ENCODE measurements around the gene GASK1B. TPM values are rescaled to one million over a fixed set of nuclear protein-coding genes. Genes with fewer than 3 reads are reported as not detected.
A peak's percentile ranks its signal among the peaks of the same experiment; 100 is the strongest.

The GASK1B gene
- total RNA-seq, 2 experiments from 2014 or later: 0.25 to 5.1 TPM

GRCh38 chr4:158193171-158193749 is 20.4 kb upstream of the GASK1B start:
- H3K79me2 ChIP-seq (ENCODE audit: insufficient read depth, low read depth, low read length): no peaks in the 10 kb centered on the region
- no peaks in the 10 kb centered on the region for H3K4me1 ChIP-seq (ENCODE audit: insufficient read depth, low read length, poor library complexity, severe bottlenecking)
- DNase-seq (ENCODE audit: low spot score): peak; percentile 13
- H3K9me3 ChIP-seq (ENCODE audit: low read length): no peaks in the 10 kb centered on the region
- no peak overlapping the region for H3K4me3 ChIP-seq (ENCODE audit: low read depth, low read length, poor library complexity, severe bottlenecking)
- BruUV-seq (replicated peaks): no TSS peak
- no peaks in the 10 kb centered on the region for H4K20me1 ChIP-seq (ENCODE audit: insufficient read depth, low read length)
- CTCF ChIA-PET (ENCODE audit: unreplicated experiment): no interaction called here
- POLR2A ChIA-PET: interaction anchor here (1.1 kb wide), 1 partner anchor 27 kb away, joined by 3 read pairs; no protein-coding TSS in a partner anchor
- no peak overlapping the region for H3K27ac ChIP-seq (ENCODE audit: low read depth, low read length, poor library complexity, severe bottlenecking)
- H2AFZ ChIP-seq (ENCODE audit: low read length): no peak overlapping the region
- H3K36me3 ChIP-seq (ENCODE audit: insufficient read depth, low read length): no peaks in the 10 kb centered on the region
- intact Hi-C loops (cut with micrococcal nuclease; ENCODE audit: unreplicated experiment): loop anchor here (5.0 kb wide), 1 partner anchor 64 kb away; no protein-coding TSS in a partner anchor
- H3K9me2 ChIP-seq (ENCODE audit: insufficient read depth, low read length): no peaks in the 10 kb centered on the region
- H3K4me2 ChIP-seq (ENCODE audit: low read length): no peak overlapping the region
- TF ChIP-seq CTCF (conservative IDR thresholded peaks at IDR 0.05; ENCODE audit: low read length) (peak; percentile 72), EZH2phosphoT487 (IDR thresholded peaks at IDR 0.05; ENCODE audit: borderline replicate concordance, low read depth, low read length) (no peak)

DNA sequence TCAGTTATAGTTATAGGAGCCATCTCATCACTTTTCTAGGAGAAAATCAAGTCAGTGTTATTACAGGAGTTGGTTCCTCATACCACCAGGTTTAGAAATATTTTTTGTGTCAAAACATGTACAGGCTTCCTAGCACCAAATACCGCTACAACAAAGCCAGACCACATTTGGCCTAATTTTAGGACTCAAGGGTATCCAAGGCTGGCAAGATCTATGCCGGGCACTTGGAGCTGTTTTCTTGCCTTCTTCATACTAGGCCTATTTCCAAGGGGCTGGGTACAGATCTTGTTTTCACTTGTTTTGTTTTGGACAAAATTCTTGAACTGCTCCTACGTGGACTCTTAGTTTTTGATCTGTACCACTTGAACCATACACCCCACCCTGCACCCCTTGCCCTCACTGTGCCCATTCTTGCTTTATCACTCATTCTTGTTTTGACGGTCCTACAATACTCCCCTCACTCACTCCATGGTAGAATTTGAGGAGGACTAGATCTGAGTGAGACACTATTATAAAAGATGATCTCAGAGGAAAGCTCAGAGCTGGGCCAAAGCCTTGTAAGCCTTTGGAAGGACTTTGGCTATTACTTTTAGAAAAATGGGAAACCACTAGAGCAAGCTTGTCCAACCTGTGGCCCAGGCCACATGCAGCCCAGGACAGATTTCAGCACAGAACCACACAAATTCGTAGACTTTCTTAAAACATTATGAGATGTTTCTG is 19.8 kb upstream of the GASK1B start:
- H3K27ac ChIP-seq (ENCODE audit: low read depth, low read length, poor library complexity, severe bottlenecking): no peak overlapping the region
- CTCF ChIA-PET (ENCODE audit: unreplicated experiment): no interaction called here
- POLR2A ChIA-PET: interaction anchor here (0.6 to 1.1 kb wide), 2 partner anchors 10 to 27 kb away, joined by 3 read pairs; no protein-coding TSS in a partner anchor
- H3K9me3 ChIP-seq (ENCODE audit: low read length): no peaks in the 10 kb centered on the region
- no TSS peak for BruUV-seq (replicated peaks)
- H3K4me1 ChIP-seq (ENCODE audit: insufficient read depth, low read length, poor library complexity, severe bottlenecking): no peaks in the 10 kb centered on the region
- no peak overlapping the region for H2AFZ ChIP-seq (ENCODE audit: low read length)
- no peaks in the 10 kb centered on the region for H3K36me3 ChIP-seq (ENCODE audit: insufficient read depth, low read length)
- intact Hi-C loops (cut with micrococcal nuclease; ENCODE audit: unreplicated experiment): loop anchor here (5.0 kb wide), 1 partner anchor 65 kb away; no protein-coding TSS in a partner anchor
- no peaks in the 10 kb centered on the region for H3K9me2 ChIP-seq (ENCODE audit: insufficient read depth, low read length)
- H3K79me2 ChIP-seq (ENCODE audit: insufficient read depth, low read depth, low read length): no peaks in the 10 kb centered on the region
- no peak for TF ChIP-seq EZH2phosphoT487 (IDR thresholded peaks at IDR 0.05; ENCODE audit: borderline replicate concordance, low read depth, low read length)
- no peak for TF ChIP-seq CTCF (conservative IDR thresholded peaks at IDR 0.05; ENCODE audit: low read length)
- H3K4me2 ChIP-seq (ENCODE audit: low read length): no peak overlapping the region
- H4K20me1 ChIP-seq (ENCODE audit: insufficient read depth, low read length): no peaks in the 10 kb centered on the region
- DNase-seq (ENCODE audit: low spot score): no peak
- H3K4me3 ChIP-seq (ENCODE audit: low read depth, low read length, poor library complexity, severe bottlenecking): no peak overlapping the region

DNA sequence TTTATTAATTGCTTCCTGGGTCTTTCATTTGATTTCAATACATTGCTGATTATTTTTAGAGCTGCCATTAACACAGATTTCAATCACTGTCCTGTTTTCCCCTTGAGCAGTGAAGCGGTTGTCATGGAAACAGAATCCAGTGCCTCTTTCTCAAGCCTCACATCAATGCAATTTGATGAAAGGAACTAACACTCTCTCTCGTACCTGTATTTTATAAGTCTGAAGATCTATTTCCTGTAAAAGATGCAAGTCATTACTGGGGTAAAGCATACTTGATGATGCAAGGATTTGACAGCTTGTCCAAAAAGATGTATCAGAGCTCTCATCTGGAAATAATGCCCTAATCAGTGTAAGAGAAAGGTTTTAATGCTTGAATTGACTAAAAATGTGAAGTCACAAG is 17.9 kb upstream of the GASK1B start:
- no peaks in the 10 kb centered on the region for H4K20me1 ChIP-seq (ENCODE audit: insufficient read depth, low read length)
- H3K79me2 ChIP-seq (ENCODE audit: insufficient read depth, low read depth, low read length): no peaks in the 10 kb centered on the region
- TF ChIP-seq CTCF (conservative IDR thresholded peaks at IDR 0.05; ENCODE audit: low read length) (no peak), EZH2phosphoT487 (IDR thresholded peaks at IDR 0.05; ENCODE audit: borderline replicate concordance, low read depth, low read length) (no peak)
- no peak for DNase-seq (ENCODE audit: low spot score)
- no peaks in the 10 kb centered on the region for H3K9me3 ChIP-seq (ENCODE audit: low read length)
- H2AFZ ChIP-seq (ENCODE audit: low read length): no peak overlapping the region
- H3K4me1 ChIP-seq (ENCODE audit: insufficient read depth, low read length, poor library complexity, severe bottlenecking): no peaks in the 10 kb centered on the region
- no peak overlapping the region for H3K27ac ChIP-seq (ENCODE audit: low read depth, low read length, poor library complexity, severe bottlenecking)
- no peak overlapping the region for H3K4me3 ChIP-seq (ENCODE audit: low read depth, low read length, poor library complexity, severe bottlenecking)
- POLR2A ChIA-PET: interaction anchor here (1.0 to 1.4 kb wide), 2 partner anchors 8 to 19 kb away, joined by 4 to 5 read pairs; no protein-coding TSS in a partner anchor
- H3K4me2 ChIP-seq (ENCODE audit: low read length): no peak overlapping the region
- intact Hi-C loops (cut with micrococcal nuclease; ENCODE audit: unreplicated experiment): loop anchor here (5.0 kb wide), 1 partner anchor 67 kb away; no protein-coding TSS in a partner anchor
- no TSS peak for BruUV-seq (replicated peaks)
- H3K36me3 ChIP-seq (ENCODE audit: insufficient read depth, low read length): no peaks in the 10 kb centered on the region
- CTCF ChIA-PET (ENCODE audit: unreplicated experiment): no interaction called here
- no peaks in the 10 kb centered on the region for H3K9me2 ChIP-seq (ENCODE audit: insufficient read depth, low read length)
